ENCODE results near the gene NR1I3. TPM values are rescaled to one million over a fixed set of nuclear protein-coding genes. Genes with fewer than 3 reads are reported as not detected.

Gene NR1I3
- total RNA-seq, 1 experiment from 2014 or later: not detected

GRCh38 chr1:161217831-161218230 lies 20.2 kb downstream of the NR1I3 start:
- no peak overlapping the region for H2AK5ac ChIP-seq (ENCODE audit: insufficient read length, low read length)
- H3K14ac ChIP-seq (ENCODE audit: insufficient read depth, low read length): no peak overlapping the region
- H3K27ac ChIP-seq (ENCODE audit: insufficient read length, low read depth, low read length): no peak overlapping the region
- H4K8ac ChIP-seq (replicated peaks; ENCODE audit: insufficient read length, low read depth, low read length): no peak overlapping the region
- H3K79me1 ChIP-seq (ENCODE audit: insufficient read depth, low read depth, low read length, poor library complexity, severe bottlenecking): no peaks in the 10 kb centered on the region
- H2BK20ac ChIP-seq (ENCODE audit: low read depth, low read length, poor library complexity, severe bottlenecking): no peak overlapping the region
- H3K23me2 ChIP-seq (ENCODE audit: insufficient read length, low read depth, low read length, poor library complexity, severe bottlenecking): no peaks in the 10 kb centered on the region
- no CpG with 5 or more reads among the region's 6 CpGs for WGBS (ENCODE audit: extremely low coverage, insufficient read length, low lambda C conversion rate)
- no peaks in the 10 kb centered on the region for H3K27me3 Mint-ChIP-seq (ENCODE audit: low read depth)
- H3K27me3 ChIP-seq (ENCODE audit: insufficient read depth, low read length): no peaks in the 10 kb centered on the region
- H3K9me3 Mint-ChIP-seq: no peaks in the 10 kb centered on the region
- TF ChIP-seq CTCF (conservative IDR thresholded peaks at IDR 0.05): no peak
- no peaks in the 10 kb centered on the region for H3K79me2 ChIP-seq (ENCODE audit: insufficient read depth, low read length)
- H3T11ph ChIP-seq (ENCODE audit: low read length): no peak overlapping the region
- no peak overlapping the region for H2BK5ac ChIP-seq (ENCODE audit: insufficient read length, low read length)
- H2BK15ac ChIP-seq (ENCODE audit: low read depth, low read length): no peak overlapping the region
- H3K4me3 Mint-ChIP-seq: no peak overlapping the region
- H2BK120ac ChIP-seq (ENCODE audit: low read depth, low read length, poor library complexity, severe bottlenecking): no peak overlapping the region
- no peak overlapping the region for H3K56ac ChIP-seq (ENCODE audit: insufficient read length, low read depth, low read length)
- no peak overlapping the region for H3K9ac ChIP-seq (ENCODE audit: extremely low read depth, insufficient read length, low read length)
- no peak overlapping the region for H2AFZ ChIP-seq (ENCODE audit: low read length)
- H3K9me3 ChIP-seq (ENCODE audit: control insufficient read depth, low read depth, low read length): no peaks in the 10 kb centered on the region
- H2BK12ac ChIP-seq (ENCODE audit: insufficient read length, low read depth, low read length): no peak overlapping the region
- H3K4me1 Mint-ChIP-seq: peaks cover 17 to 28% of the 10 kb centered on the region in 2 experiments
- H3K4me1 ChIP-seq (ENCODE audit: insufficient read depth, low read length): peaks cover 4% of the 10 kb centered on the region; the same call in 1 of the 2 replicates
- no peak overlapping the region for H3K18ac ChIP-seq (ENCODE audit: insufficient read length, low read depth, low read length)
- no peak overlapping the region for H3K4me2 ChIP-seq (ENCODE audit: insufficient read depth, insufficient read length, low read length)
- no peak overlapping the region for H4K5ac ChIP-seq (ENCODE audit: insufficient read length, low read depth, low read length)
- no peaks in the 10 kb centered on the region for H4K20me1 ChIP-seq (ENCODE audit: control insufficient read depth, insufficient read depth, insufficient read length)
- H3K23ac ChIP-seq (ENCODE audit: insufficient read length, low read depth, low read length): no peak overlapping the region
- H3K4ac ChIP-seq (ENCODE audit: low read depth, low read length): no peak overlapping the region
- H3K27ac Mint-ChIP-seq: no peak overlapping the region
- H3K36me3 Mint-ChIP-seq (ENCODE audit: insufficient read depth in 1 of 3, low read depth in 3 of 3): peaks cover 9 to 23% (median 22%) of the 10 kb centered on the region in 3 experiments; a peak in 6 of 7 replicates
- no peak for DNase-seq
- no peak overlapping the region for H4K91ac ChIP-seq (ENCODE audit: insufficient read length, low read depth, low read length)

All from H9 (cell line).